Neuronal stem cell (in vitro differentiated cells): ENCODE measurements around the gene NDUFAF3.

Source experiments
- DNase-seq: peaks from one replicate; pipeline ENCODE4 v3.0.0-alpha.2; 2013; ENCODE audit warnings: low spot score
- H2AFZ ChIP-seq: one replicate; pipeline ENCODE4 v1.6.1; 2013; ENCODE audit warnings: mild to moderate bottlenecking, low read length, inconsistent platforms
- H2AK5ac ChIP-seq: 2 replicates; pipeline ENCODE4 v1.6.1; 2013; ENCODE audit warnings: low read depth, mild to moderate bottlenecking, inconsistent platforms, low read length, moderate library complexity, mixed read lengths
- H2BK120ac ChIP-seq: 2 replicates; pipeline ENCODE4 v1.6.1; 2013; ENCODE audit warnings: low read depth, mild to moderate bottlenecking, inconsistent platforms, low read length, moderate library complexity, mixed read lengths
- H2BK12ac ChIP-seq: one replicate; pipeline ENCODE4 v1.6.1; 2013; ENCODE audit warnings: low read length, inconsistent platforms
- H2BK15ac ChIP-seq: 2 replicates; pipeline ENCODE4 v1.6.1; 2013; ENCODE audit warnings: mild to moderate bottlenecking, low read length, inconsistent platforms, mixed read lengths
- H2BK5ac ChIP-seq: one replicate; pipeline ENCODE4 v1.6.1; 2013; ENCODE audit warnings: inconsistent platforms, mild to moderate bottlenecking, low read length, moderate library complexity
- H3K14ac ChIP-seq: one replicate; pipeline ENCODE4 v1.6.1; 2013; ENCODE audit warnings: low read length, inconsistent platforms
- H3K18ac ChIP-seq: 2 replicates; pipeline ENCODE4 v1.6.1; 2013; ENCODE audit warnings: low read length, inconsistent platforms
- H3K23ac ChIP-seq: 2 replicates; pipeline ENCODE4 v1.6.1; 2013; ENCODE audit warnings: low read depth, mild to moderate bottlenecking, mixed read lengths, low read length, inconsistent platforms; ENCODE audit not compliant: poor library complexity
- H3K27ac ChIP-seq: replicated peaks from 3 replicates; pipeline ENCODE4 v1.5.1; 2013; ENCODE audit warnings: low read length, inconsistent platforms
- H3K27me3 ChIP-seq, 3 experiments: 2 replicates each; pipeline ENCODE4 v1.6.1; 2013; ENCODE audit warnings: low read length in 3 of 3, mild to moderate bottlenecking in 2 of 3, inconsistent platforms in 1 of 3, low read depth in 1 of 3, mixed read lengths in 1 of 3, moderate library complexity in 1 of 3; ENCODE audit not compliant: control insufficient read depth in 3 of 3, insufficient read depth in 3 of 3
- H3K36me3 ChIP-seq, 2 donors: replicated peaks in 1 of 2; 2 replicates each; pipeline ENCODE4 v1.6.1; 2013; ENCODE audit warnings: low read length in 2 of 2; ENCODE audit not compliant: control insufficient read depth in 2 of 2, insufficient read depth in 2 of 2
- H3K4ac ChIP-seq: 2 replicates; pipeline ENCODE4 v1.6.1; 2013; ENCODE audit warnings: inconsistent platforms, mild to moderate bottlenecking, low read length, moderate library complexity
- H3K4me1 ChIP-seq, 2 donors: 1 replicate in 1 of 2; 2 replicates in 1 of 2; pipeline ENCODE4 v1.6.1; 2013; ENCODE audit warnings: low read length in 2 of 2, low read depth in 1 of 2; ENCODE audit not compliant: control insufficient read depth in 2 of 2, insufficient read depth in 1 of 2
- H3K4me2 ChIP-seq: one replicate; pipeline ENCODE4 v1.6.1; 2013; ENCODE audit warnings: mild to moderate bottlenecking, low read length, inconsistent platforms; ENCODE audit not compliant: insufficient read depth, poor library complexity, severe bottlenecking
- H3K4me3 ChIP-seq, 2 donors: 2 replicates each; pipeline ENCODE4 v1.5.1; 2013; ENCODE audit warnings: low read length in 2 of 2, mild to moderate bottlenecking in 2 of 2, inconsistent platforms in 1 of 2, moderate library complexity in 1 of 2
- H3K79me1 ChIP-seq: one replicate; pipeline ENCODE4 v1.6.1; 2013; ENCODE audit warnings: low read depth, mild to moderate bottlenecking, inconsistent platforms, low read length, moderate library complexity
- H3K9ac ChIP-seq: one replicate; pipeline ENCODE4 v1.6.1; 2013; ENCODE audit warnings: mild to moderate bottlenecking, low read depth, low read length, inconsistent platforms; ENCODE audit not compliant: poor library complexity
- H3K9me3 ChIP-seq, 2 donors: replicated peaks in 1 of 2; 2 replicates each; pipeline versions ENCODE3 to v1.6.1; 2013; ENCODE audit warnings: low read length in 2 of 2, mild to moderate bottlenecking in 2 of 2, inconsistent platforms in 1 of 2, low read depth in 1 of 2, mixed read lengths in 1 of 2, moderate library complexity in 1 of 2; ENCODE audit not compliant: control insufficient read depth in 2 of 2, insufficient read depth in 1 of 2
- H4K8ac ChIP-seq: one replicate; pipeline ENCODE4 v1.6.1; 2013; ENCODE audit warnings: low read depth, mild to moderate bottlenecking, inconsistent platforms, low read length, moderate library complexity
- H4K91ac ChIP-seq: one replicate; pipeline ENCODE4 v1.6.1; 2013; ENCODE audit warnings: low read length, low read depth, mild to moderate bottlenecking, inconsistent platforms; ENCODE audit not compliant: poor library complexity
- WGBS, 2 donors: extraction: QIAGEN DNeasy Blood & Tissue Kit; methylation state at CpG; one replicate each; pipeline ENCODE4 v1.1.7; 2013; ENCODE audit warnings: missing lambda C conversion rate in 2 of 2, mixed read lengths in 1 of 2; ENCODE audit not compliant: insufficient read length in 2 of 2, insufficient replicate concordance in 1 of 2; ENCODE audit errors: extremely low coverage in 2 of 2; 5-methylcytosine and 5-hydroxymethylcytosine counted together

Gene NDUFAF3

GRCh38 chr3:48982016-48982415 lies 39.9 kb upstream of the NDUFAF3 start:
- H4K8ac ChIP-seq, result no peak overlapping the region
- no peak overlapping the region for H3K4ac ChIP-seq
- no peak overlapping the region for H2BK12ac ChIP-seq
- no peak overlapping the region for H3K4me2 ChIP-seq
- no peak overlapping the region for H2AK5ac ChIP-seq
- H3K14ac ChIP-seq, result no peak overlapping the region
- no peak overlapping the region for H2AFZ ChIP-seq
- no peak overlapping the region for H3K18ac ChIP-seq
- H3K36me3 ChIP-seq, result peaks cover 44 to 91% of the 10 kb centered on the region in 2 donors
- peaks cover 5% of the 10 kb centered on the region for H3K79me1 ChIP-seq
- no peaks in the 10 kb centered on the region for H3K4me1 ChIP-seq
- H2BK15ac ChIP-seq, result no peak overlapping the region
- H3K23ac ChIP-seq, result no peak overlapping the region
- H3K4me3 ChIP-seq, result no peak overlapping the region
- H2BK5ac ChIP-seq, result no peak overlapping the region
- no peak overlapping the region for H2BK120ac ChIP-seq
- H3K27ac ChIP-seq, result no peak overlapping the region
- no peaks in the 10 kb centered on the region for H3K27me3 ChIP-seq
- DNase-seq, result no peak
- H4K91ac ChIP-seq, result no peak overlapping the region
- no peaks in the 10 kb centered on the region for H3K9me3 ChIP-seq
- H3K9ac ChIP-seq, result no peak overlapping the region

- H3K4me3 ChIP-seq, result no peak overlapping the region
- DNase-seq, result no peak
- no peak overlapping the region for H3K4ac ChIP-seq
- no peak overlapping the region for H4K8ac ChIP-seq
- no peak overlapping the region for H2BK5ac ChIP-seq
- no peak overlapping the region for H2AK5ac ChIP-seq
- no peaks in the 10 kb centered on the region for H3K9me3 ChIP-seq
- H3K27ac ChIP-seq, result no peak overlapping the region
- no peak overlapping the region for H3K14ac ChIP-seq
- no peak overlapping the region for H2BK15ac ChIP-seq
- H3K79me1 ChIP-seq, result peaks cover 5% of the 10 kb centered on the region
- no CpG with 5 or more reads among the region's 5 CpGs for WGBS, 2 donors
- H3K23ac ChIP-seq, result no peak overlapping the region
- H3K27me3 ChIP-seq, result no peaks in the 10 kb centered on the region
- no peak overlapping the region for H3K9ac ChIP-seq
- H3K18ac ChIP-seq, result no peak overlapping the region
- H3K4me1 ChIP-seq, result no peaks in the 10 kb centered on the region
- H2BK120ac ChIP-seq, result no peak overlapping the region
- H4K91ac ChIP-seq, result no peak overlapping the region
- H2BK12ac ChIP-seq, result no peak overlapping the region
- H3K4me2 ChIP-seq, result no peak overlapping the region
- no peak overlapping the region for H2AFZ ChIP-seq
- H3K36me3 ChIP-seq, result peaks cover 44 to 84% of the 10 kb centered on the region in 2 donors
Measured at GRCh38 chr3:48982686-48983085, 39.2 kb upstream of the NDUFAF3 start.

GRCh38 chr3:48983096-48983495 lies 38.8 kb upstream of the NDUFAF3 start:
- Histone ChIP-seq H3K4me1 (no peaks in the 10 kb centered on the region), H3K23ac (no peak overlapping the region), H3K27me3 (no peaks in the 10 kb centered on the region), H3K14ac (no peak overlapping the region), H3K18ac (no peak overlapping the region), H2BK120ac (no peak overlapping the region), H4K8ac (no peak overlapping the region), H3K4ac (no peak overlapping the region), H4K91ac (no peak overlapping the region), H2AFZ (no peak overlapping the region), H3K9me3 (no peaks in the 10 kb centered on the region), H2AK5ac (no peak overlapping the region), H3K36me3 (peaks cover 44 to 80% of the 10 kb centered on the region in 2 donors), H3K4me3 (no peak overlapping the region), H3K9ac (no peak overlapping the region), H3K4me2 (no peak overlapping the region), H2BK12ac (no peak overlapping the region), H2BK15ac (no peak overlapping the region), H3K27ac (no peak overlapping the region), H3K79me1 (peaks cover 5% of the 10 kb centered on the region), H2BK5ac (no peak overlapping the region)
- no peak for DNase-seq
- WGBS, 2 donors, result no CpG with 5 or more reads among the region's 4 CpGs

- Histone ChIP-seq H3K27me3 (no peaks in the 10 kb centered on the region), H2BK5ac (no peak overlapping the region), H3K4me2 (no peak overlapping the region), H2BK15ac (no peak overlapping the region), H3K9me3 (no peaks in the 10 kb centered on the region), H4K8ac (no peak overlapping the region), H3K23ac (no peak overlapping the region), H3K14ac (no peak overlapping the region), H3K27ac (no peak overlapping the region), H3K4me3 (no peak overlapping the region), H3K4me1 (peaks cover 5 to 6% of the 10 kb centered on the region in 2 donors), H2AFZ (no peak overlapping the region), H3K36me3 (peaks cover 36 to 69% of the 10 kb centered on the region in 2 donors), H3K18ac (no peak overlapping the region), H3K9ac (no peak overlapping the region), H4K91ac (no peak overlapping the region), H2BK120ac (no peak overlapping the region), H3K79me1 (peaks cover 7% of the 10 kb centered on the region), H2BK12ac (no peak overlapping the region), H2AK5ac (no peak overlapping the region), H3K4ac (no peak overlapping the region)
- no peak for DNase-seq
Measured at GRCh38 chr3:48984663-48985062, 37.3 kb upstream of the NDUFAF3 start.
